IPS-20b (cell line): ENCODE data around the gene TBX3.
A peak's percentile ranks its signal among the peaks of the same experiment; 100 is the strongest.
"Not testable (repeated sequence)": the region's sequence is repeated elsewhere in the genome, so short reads cannot be mapped to it uniquely, and the experiment has no call there.

Experiments
- H3K27ac ChIP-seq: one replicate; pipeline ENCODE4 v1.5.1; 2013; ENCODE audit warnings: low read length
- H3K27me3 ChIP-seq: 2 replicates; pipeline ENCODE4 v1.6.1; 2013; ENCODE audit warnings: mild to moderate bottlenecking, low read length, inconsistent platforms; ENCODE audit not compliant: insufficient read depth
- H3K36me3 ChIP-seq: 2 replicates; pipeline ENCODE4 v1.6.1; 2013; ENCODE audit warnings: low read depth, mild to moderate bottlenecking, inconsistent platforms, low read length, moderate library complexity; ENCODE audit not compliant: insufficient read depth
- H3K4me1 ChIP-seq: 2 replicates; pipeline ENCODE4 v1.6.1; 2013; ENCODE audit warnings: mild to moderate bottlenecking, control low read depth, inconsistent platforms, low read length, moderate library complexity; ENCODE audit not compliant: insufficient read depth
- H3K4me3 ChIP-seq: 2 replicates; pipeline ENCODE4 v1.5.1; 2013; ENCODE audit warnings: mild to moderate bottlenecking, low read length, inconsistent platforms
- H3K9ac ChIP-seq: 2 replicates; pipeline ENCODE4 v1.6.1; 2013; ENCODE audit warnings: low read depth, mild to moderate bottlenecking, inconsistent platforms, low read length, moderate library complexity
- H3K9me3 ChIP-seq: 2 replicates; pipeline ENCODE4 v1.6.1; 2013; ENCODE audit warnings: mild to moderate bottlenecking, low read depth, low read length, inconsistent platforms; ENCODE audit not compliant: insufficient read depth

TBX3 gene

DNA sequence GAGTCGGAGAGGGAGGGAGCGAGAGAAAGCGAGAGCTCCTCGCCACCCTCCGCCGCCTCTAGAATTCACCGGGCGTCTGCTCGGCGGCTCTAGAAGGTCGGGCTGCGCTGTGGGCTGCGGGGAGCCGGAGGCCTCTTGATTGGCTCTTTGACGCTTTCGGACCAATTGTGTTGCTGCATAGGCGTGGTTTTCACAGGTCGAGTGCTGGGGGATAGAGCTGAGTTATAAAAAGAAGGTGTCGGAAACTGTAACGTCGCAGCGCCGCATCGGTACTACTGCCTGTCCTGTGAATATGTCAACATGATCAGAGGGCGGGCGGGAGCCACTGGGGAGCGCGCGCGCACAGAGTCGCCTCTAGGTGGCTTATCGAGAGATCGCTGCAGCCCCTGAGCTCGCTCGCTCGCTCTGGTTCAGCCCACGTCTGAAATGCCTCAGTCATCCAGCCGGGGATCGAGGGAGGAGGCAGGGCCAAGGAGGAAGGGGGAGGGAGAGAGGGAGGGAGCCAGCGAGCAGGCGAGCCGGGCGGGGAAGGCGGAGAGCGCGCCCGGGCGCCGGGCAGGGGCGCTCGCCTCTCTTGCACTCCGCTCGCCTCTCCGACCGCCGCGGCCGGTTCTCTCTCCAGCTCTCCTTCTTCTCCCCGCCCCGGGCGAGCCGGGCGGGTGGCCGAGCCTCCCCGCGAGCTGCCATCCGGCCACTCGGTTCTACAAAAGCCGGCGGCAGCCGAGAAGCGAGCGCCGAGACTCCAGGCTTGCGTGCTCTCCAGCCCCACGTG is at the start of gene TBX3:
TBX3 (minus strand) TSS at position 78 of the 772 bp plus-strand sequence. CDS start 975 bp downstream, outside the sequence.
- H3K9ac ChIP-seq: 0 out of 2 replicates have a peak within 1 kb of the TSS, but pooled peaks have one; percentile 29
- H3K4me1 ChIP-seq: peaks cover 19% of the 10 kb centered on the region
- H3K9me3 ChIP-seq: no peaks in the 10 kb centered on the region
- H3K27me3 ChIP-seq: peaks cover 97% of the 10 kb centered on the region
- H3K36me3 ChIP-seq: no peaks in the 10 kb centered on the region
- no peak within 1 kb of the TSS for H3K27ac ChIP-seq
- peak within 1 kb of the TSS; percentile 63 for H3K4me3 ChIP-seq

DNA sequence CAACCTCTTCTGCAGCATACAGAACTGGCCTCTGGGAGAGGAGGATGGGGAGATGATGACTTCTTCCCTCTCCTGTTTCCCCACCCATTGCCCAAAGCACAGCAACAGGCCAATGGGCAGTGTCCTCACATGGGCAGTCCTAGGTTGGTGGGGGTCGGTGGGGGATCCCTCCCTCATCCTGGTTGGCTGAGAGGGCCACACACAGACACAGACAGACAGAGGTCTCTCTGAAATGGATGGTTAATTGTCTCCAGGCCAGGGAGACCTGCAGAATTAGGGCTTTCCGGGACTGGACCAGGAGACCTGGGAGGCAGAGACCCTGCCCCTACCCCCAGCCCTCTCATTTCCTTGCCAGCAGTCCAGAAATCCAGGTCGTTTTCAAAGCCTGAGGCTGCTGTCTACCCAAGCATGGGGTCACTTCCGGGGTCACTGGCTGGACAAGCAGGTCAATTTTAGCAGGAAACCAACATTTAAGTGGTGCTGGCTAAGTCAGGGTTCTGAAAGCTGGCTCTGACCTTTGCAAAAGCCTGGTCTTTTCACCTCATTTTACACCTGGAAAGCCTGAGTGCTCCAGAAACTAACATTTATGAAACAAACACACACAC is 48.6 kb upstream of the TBX3 start:
- H3K4me3 ChIP-seq: no peak overlapping the region

DNA sequence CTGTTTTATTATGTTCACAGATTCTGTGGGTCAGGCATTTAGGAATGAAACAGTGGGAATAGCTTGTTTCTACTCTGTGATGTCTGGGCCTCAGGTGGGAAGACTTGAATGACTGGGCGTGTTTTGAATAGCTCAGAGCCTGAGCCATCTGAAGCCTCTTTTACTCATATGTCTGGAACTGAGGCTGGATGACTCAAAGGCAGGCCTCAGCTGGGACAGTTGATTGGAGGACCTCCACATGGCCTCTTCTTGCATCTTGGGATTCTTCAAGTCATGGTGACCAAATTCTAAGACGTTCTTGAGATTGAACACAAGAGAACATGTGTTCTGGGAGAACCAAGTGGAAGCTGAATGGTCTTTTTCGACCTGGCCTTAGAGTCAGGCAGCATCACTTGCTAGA is 45.8 kb upstream of the TBX3 start:
- H3K4me1 ChIP-seq: 0 out of 2 replicates have a peak, but pooled peaks cover 3% of the 10 kb centered on the region
- no peak overlapping the region for H3K9ac ChIP-seq
- no peaks in the 10 kb centered on the region for H3K36me3 ChIP-seq
- H3K9me3 ChIP-seq: no peaks in the 10 kb centered on the region
- H3K27ac ChIP-seq: no peak overlapping the region
- H3K27me3 ChIP-seq: no peaks in the 10 kb centered on the region
- H3K4me3 ChIP-seq: no peak overlapping the region

More for the DNA sequence above, 48.6 kb upstream of the TBX3 start:
- Histone ChIP-seq H3K27ac (no peak overlapping the region), H3K4me1 (0 out of 2 replicates have a peak, but pooled peaks cover 4% of the 10 kb centered on the region), H3K9me3 (no peaks in the 10 kb centered on the region), H3K36me3 (no peaks in the 10 kb centered on the region), H3K9ac (no peak overlapping the region), H3K27me3 (no peaks in the 10 kb centered on the region; the same call in 1 of the 2 replicates)

DNA sequence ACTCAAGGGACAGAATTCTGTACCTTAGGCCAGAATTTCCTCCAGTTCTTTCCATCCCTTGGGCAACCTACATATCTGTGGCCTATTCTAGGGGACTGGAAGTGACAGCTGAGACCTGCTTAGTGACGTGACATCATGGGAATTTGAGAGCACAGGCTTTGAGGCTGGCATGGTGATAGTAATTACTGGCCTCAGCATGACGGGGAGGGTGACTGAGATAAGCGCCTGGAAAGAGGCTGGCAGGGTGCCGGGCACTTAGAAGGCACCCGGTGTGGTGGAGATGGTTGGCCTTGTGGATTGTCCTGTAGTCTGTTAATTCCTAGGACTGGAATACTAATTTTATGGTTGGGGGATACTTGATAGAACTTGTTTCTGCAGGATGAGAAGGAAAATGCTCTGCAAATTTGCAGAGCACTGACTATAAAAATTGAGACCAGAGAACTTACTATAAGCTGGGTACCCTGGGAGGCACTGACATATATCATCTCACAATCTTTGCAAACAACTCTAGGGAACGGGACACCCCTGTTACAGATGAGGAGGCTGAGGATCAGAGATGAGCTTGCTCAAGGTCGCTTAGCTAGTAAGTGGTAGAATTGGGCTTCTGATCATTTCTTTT is 42.2 kb upstream of the TBX3 start:
- Histone ChIP-seq H3K9ac (no peak overlapping the region), H3K27me3 (no peaks in the 10 kb centered on the region), H3K4me1 (no peaks in the 10 kb centered on the region), H3K27ac (no peak overlapping the region), H3K4me3 (no peak overlapping the region), H3K36me3 (no peaks in the 10 kb centered on the region), H3K9me3 (no peaks in the 10 kb centered on the region)

DNA sequence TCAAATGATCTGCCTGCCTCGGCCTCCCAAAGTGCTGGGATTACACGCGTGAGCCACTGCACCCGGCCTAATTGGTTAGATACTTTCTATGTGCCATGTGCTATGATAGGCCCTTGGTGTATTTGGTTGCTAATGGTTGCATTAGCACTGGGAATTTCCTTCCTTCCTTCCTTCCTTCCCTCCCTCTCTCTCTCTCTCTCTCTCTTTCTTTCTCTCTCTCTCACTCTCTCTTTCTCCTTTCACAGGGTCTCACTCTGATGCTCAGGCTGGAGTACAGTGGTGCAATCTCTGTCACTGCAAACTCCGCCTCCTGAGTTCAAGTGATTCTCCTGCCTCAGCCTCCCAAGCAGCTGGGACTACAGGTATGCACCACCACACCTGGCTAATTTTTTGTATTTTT is 38.2 kb upstream of the TBX3 start:
- not testable (repeated sequence) for H3K27ac ChIP-seq, H3K4me1 ChIP-seq, H3K36me3 ChIP-seq, H3K9me3 ChIP-seq, H3K27me3 ChIP-seq, H3K9ac ChIP-seq, H3K4me3 ChIP-seq

DNA sequence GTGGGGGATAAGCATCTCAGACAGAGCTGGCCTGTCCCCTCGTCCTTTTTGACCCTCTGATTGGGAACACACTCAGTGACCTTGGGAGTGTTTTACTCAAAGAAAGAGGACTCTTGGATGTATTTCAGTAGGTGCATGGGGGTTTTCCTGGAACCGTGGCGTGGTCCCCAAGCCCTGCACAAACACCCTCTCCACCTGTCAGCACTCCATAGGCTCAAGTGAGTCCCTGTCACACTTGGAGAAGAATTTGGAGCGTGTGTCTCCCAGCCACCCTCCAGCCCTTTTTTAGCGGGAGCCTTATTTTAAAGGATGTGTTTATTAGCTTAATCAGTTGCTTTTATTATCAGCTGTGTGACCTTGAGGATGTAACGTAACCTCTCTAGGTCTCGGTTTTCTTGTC is 37.3 kb upstream of the TBX3 start:
- Histone ChIP-seq H3K27ac (no peak overlapping the region), H3K4me3 (no peak overlapping the region), H3K27me3 (peaks cover 5% of the 10 kb centered on the region; the same call in 1 of the 2 replicates), H3K9ac (no peak overlapping the region), H3K4me1 (no peaks in the 10 kb centered on the region), H3K9me3 (no peaks in the 10 kb centered on the region), H3K36me3 (no peaks in the 10 kb centered on the region)

DNA sequence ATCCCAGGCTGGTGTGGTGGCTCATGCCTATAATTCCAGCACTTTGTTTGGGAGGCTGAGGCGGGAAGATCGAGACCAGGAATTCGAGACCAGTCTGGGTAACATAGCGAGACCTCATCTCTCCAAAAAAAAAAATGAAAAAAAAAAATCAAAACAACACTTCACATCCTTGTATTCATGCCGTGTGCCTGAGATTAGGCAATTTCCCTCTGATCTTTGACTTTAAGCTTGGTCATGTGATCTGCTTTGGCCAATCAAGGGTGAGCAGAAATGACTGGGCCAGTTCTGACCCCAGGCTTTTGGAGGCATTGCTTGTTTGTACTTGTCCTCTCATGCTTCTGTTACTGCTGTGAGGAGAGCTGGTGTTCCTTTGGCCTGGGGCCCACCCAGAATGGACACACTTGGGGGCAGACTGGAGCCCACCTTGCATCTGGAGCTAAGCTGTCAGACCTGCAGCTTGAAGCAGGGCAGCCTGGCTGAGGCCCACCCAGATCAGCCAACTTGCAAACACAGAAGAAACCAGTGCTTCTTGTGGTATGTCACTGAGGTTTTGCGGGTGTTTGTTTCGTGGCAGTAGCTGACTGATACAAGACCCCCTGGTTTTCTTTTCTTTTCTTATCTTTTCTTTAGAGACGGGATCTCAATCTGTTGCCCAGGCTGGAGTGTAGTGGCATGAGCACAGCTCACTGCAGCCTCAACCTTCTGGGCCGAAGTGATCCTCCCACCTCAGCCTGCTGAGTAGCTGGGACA is 29.7 kb upstream of the TBX3 start:
- Histone ChIP-seq H3K4me1 (peaks cover 13% of the 10 kb centered on the region), H3K27ac (no peak overlapping the region), H3K36me3 (no peaks in the 10 kb centered on the region), H3K4me3 (no peak overlapping the region), H3K9me3 (peaks cover 5% of the 10 kb centered on the region), H3K27me3 (peaks cover 49% of the 10 kb centered on the region), H3K9ac (no peak overlapping the region)

DNA sequence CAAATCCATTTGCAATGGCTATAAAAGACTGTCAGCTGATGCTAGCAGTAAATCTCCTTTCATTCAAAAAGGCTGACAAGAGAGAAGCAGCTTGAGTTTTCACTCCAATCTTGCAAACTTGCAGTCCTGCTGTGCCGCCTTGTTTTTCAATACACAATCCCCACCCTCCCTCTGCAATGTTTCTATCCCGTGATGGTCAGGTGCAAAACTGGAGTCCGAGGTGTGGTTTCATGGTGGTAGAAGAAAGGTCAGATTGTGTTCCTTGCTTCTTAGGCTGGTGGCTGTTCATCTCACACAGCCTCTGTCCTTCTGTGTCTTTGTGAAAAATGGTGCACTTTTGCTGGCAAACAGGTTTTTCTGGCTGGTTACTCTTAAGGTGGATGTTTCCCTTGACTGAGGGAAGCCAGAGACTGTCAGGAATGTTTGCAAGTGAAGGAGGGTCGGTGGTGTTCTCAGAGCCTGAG is 27.7 kb upstream of the TBX3 start:
- Histone ChIP-seq H3K4me3 (peak overlapping the region; percentile 29; the same call in 1 of the 2 replicates), H3K27ac (no peak overlapping the region), H3K9ac (0 out of 2 replicates have a peak overlapping the region, but pooled peaks have one; percentile 26)

DNA sequence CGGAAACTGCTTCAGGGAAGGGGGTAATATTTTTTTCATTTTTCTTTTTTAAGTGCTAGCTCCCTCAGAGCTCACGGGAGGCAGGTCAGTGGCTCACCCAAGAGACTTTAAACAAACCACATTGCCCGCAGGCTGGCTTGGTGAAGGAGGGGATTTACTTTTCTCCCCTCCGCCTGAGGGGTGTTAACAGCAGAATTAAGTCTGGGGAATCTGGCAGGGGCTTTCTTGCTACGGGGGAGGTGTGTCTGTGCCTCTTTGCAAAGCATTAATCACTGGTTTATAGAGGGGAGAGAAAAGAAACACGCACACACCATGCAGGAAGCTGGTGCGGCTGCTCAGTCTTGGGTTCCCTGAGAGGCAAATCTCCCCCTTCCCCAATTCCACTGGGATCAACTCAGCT is 26.2 kb upstream of the TBX3 start:
- H3K4me3 ChIP-seq: no peak overlapping the region
- H3K27me3 ChIP-seq: peaks cover 67% of the 10 kb centered on the region
- peaks cover 5% of the 10 kb centered on the region for H3K9me3 ChIP-seq
- H3K27ac ChIP-seq: no peak overlapping the region
- H3K36me3 ChIP-seq: no peaks in the 10 kb centered on the region
- H3K9ac ChIP-seq: no peak overlapping the region
- H3K4me1 ChIP-seq: peaks cover 13% of the 10 kb centered on the region

More for the DNA sequence above, 27.7 kb upstream of the TBX3 start:
- peaks cover 53% of the 10 kb centered on the region for H3K27me3 ChIP-seq
- H3K9me3 ChIP-seq: peaks cover 5% of the 10 kb centered on the region
- H3K4me1 ChIP-seq: peaks cover 13% of the 10 kb centered on the region
- no peaks in the 10 kb centered on the region for H3K36me3 ChIP-seq

DNA sequence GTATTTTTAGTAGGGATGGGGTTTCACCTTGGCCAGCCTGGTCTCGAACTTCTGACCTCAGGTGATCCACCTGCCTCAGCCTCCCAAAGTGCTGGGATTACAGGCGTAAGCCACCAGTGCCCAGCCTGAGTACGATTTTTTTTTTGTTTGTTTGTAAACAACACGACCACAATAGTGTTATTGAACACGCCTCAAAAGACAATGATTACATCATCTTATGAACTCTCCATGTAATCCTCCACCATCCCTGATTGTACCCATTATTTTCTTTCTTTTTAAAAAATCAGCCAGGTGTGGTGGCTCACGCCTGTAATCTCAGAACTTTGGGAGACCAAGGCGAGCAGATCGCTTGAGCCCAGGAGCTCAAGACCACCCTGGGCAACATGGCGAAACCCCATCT is 25.1 kb upstream of the TBX3 start:
- Histone ChIP-seq H3K27me3 (peaks cover 78% of the 10 kb centered on the region), H3K4me3 (no peak overlapping the region), H3K9ac (no peak overlapping the region), H3K9me3 (peaks cover 5% of the 10 kb centered on the region), H3K27ac (no peak overlapping the region), H3K36me3 (no peaks in the 10 kb centered on the region), H3K4me1 (peaks cover 13% of the 10 kb centered on the region)

DNA sequence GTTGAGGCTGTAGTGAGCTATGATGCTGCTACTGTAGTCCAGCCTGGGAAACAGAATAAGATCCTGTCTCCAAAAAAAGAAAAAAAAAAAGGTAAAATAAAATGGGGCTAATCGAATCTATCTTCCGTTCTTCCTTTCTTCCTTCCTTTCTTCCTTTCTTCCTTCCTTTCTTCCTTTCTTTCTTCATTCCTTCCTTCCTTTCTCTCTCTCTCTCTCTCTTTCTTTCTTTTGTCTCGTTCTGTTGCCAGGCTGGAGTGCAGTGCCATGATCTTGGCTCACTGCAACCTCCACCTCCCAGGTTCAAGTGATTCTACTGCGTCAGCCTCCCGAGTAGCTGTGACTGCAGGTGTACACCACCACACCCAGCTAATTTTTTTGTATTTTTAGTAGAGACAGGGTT is 24.6 kb upstream of the TBX3 start:
- H3K27ac ChIP-seq, H3K9ac ChIP-seq, H3K36me3 ChIP-seq, H3K9me3 ChIP-seq, H3K4me3 ChIP-seq: not testable (repeated sequence)
- H3K27me3 ChIP-seq: peaks cover 81% of the 10 kb centered on the region
- peaks cover 18% of the 10 kb centered on the region for H3K4me1 ChIP-seq
